ENCODE measurements around the gene ATP1B2. TPM values are rescaled to one million over a fixed set of nuclear protein-coding genes. Genes with fewer than 3 reads are reported as not detected.

Gene ATP1B2
- total RNA-seq, 1 experiment from 2014 or later: 29.1 TPM

DNA sequence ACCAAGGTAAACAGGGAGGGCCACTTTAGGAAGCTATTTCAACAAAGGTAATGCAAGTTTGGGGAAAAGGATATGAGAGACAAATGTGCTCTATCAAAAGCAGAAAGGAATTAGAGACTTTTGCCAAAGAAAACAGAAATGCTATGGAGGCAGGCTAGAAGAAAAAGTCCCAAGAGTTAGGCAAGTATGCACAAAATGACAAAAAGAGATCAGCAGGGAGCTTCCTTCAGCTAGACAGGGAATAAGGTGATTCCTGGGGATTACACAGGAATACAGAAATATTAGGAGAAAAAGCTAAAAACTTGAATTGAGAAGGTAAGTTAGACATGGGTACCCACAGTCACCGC, 38.5 kb upstream of the ATP1B2 start:
- Mint-ChIP-seq H3K4me3 (peak overlapping the region; percentile 83), H3K27ac (no peak overlapping the region; the same call in 1 of the 2 replicates), H3K9me3 (no peaks in the 10 kb centered on the region), H3K36me3 (peaks cover 6% of the 10 kb centered on the region; the same call in 1 of the 2 replicates), H3K27me3 (ENCODE audit: low read depth) (no peaks in the 10 kb centered on the region), H3K4me1 (peaks cover 22% of the 10 kb centered on the region)
- ATAC-seq: no peak
- CTCF ChIA-PET: interaction anchor here (0.6 to 4.2 kb wide), 4 partner anchors 23 to 52 kb away, joined by 3 to 20 read pairs (median 3); partner anchors contain the start of genes ATP1B2 and SOX15
- DNase-seq (ENCODE audit: low spot score): no peak
- TF ChIP-seq RORB (CRISPR knock-in tag; IDR thresholded peaks at IDR 0.05) (no peak), GRHL2 (CRISPR knock-in tag; IDR thresholded peaks at IDR 0.05; ENCODE audit: insufficient replicate concordance, severe bottlenecking) (no peak), ZNF138 (CRISPR knock-in tag; conservative IDR thresholded peaks at IDR 0.05) (no peak)
- TF ChIP-seq, protein P1, sequence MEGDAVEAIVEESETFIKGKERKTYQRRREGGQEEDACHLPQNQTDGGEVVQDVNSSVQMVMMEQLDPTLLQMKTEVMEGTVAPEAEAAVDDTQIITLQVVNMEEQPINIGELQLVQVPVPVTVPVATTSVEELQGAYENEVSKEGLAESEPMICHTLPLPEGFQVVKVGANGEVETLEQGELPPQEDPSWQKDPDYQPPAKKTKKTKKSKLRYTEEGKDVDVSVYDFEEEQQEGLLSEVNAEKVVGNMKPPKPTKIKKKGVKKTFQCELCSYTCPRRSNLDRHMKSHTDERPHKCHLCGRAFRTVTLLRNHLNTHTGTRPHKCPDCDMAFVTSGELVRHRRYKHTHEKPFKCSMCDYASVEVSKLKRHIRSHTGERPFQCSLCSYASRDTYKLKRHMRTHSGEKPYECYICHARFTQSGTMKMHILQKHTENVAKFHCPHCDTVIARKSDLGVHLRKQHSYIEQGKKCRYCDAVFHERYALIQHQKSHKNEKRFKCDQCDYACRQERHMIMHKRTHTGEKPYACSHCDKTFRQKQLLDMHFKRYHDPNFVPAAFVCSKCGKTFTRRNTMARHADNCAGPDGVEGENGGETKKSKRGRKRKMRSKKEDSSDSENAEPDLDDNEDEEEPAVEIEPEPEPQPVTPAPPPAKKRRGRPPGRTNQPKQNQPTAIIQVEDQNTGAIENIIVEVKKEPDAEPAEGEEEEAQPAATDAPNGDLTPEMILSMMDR (IDR thresholded peaks at IDR 0.05): no peak
- TF ChIP-seq, protein P2, sequence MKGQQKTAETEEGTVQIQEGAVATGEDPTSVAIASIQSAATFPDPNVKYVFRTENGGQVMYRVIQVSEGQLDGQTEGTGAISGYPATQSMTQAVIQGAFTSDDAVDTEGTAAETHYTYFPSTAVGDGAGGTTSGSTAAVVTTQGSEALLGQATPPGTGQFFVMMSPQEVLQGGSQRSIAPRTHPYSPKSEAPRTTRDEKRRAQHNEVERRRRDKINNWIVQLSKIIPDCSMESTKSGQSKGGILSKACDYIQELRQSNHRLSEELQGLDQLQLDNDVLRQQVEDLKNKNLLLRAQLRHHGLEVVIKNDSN (CRISPR knock-in tag; IDR thresholded peaks at IDR 0.05): no peak
- POLR2A ChIA-PET: interaction anchor here (0.7 to 1.2 kb wide), 4 partner anchors 48 to 116 kb away, joined by 3 to 9 read pairs (median 6); no protein-coding TSS in a partner anchor

DNA sequence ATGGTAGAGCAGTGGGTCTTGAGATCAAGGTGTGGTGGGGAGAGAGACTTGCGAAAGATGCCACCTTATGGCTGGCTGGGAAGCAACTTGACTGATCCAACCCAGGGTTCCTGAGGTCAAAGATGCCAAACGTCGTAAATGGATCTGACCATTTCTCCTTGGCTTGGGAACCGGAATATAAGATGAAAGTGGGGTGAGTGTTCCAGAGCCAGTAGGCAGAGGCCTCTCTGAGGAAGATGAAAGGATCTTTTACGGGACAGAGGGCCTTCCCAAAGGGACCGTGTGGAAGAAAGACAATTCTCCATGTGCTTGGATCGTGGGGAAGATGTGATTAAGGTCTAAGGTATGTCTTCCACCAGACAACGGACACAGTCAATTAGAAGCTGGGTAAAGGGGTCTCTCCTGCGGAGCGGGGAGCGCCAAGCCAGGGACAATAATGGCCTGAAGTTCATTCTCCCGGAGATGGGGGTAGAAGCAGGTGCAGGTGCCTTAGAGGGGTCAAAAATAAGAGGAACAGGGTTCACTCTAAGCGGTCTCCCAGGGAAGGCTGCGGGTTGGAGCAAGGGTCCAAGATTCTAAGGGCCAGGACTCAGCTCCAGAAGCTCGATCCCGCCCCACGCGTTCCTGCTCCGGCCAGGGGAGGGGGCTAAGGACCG, 36.8 kb upstream of the ATP1B2 start:
- Mint-ChIP-seq H3K9me3 (no peaks in the 10 kb centered on the region), H3K27ac (peak overlapping the region; percentile 87), H3K36me3 (peaks cover 6% of the 10 kb centered on the region; the same call in 1 of the 2 replicates), H3K27me3 (ENCODE audit: low read depth) (no peaks in the 10 kb centered on the region), H3K4me3 (peak overlapping the region; percentile 83), H3K4me1 (peaks cover 22% of the 10 kb centered on the region)
- ChIA-PET POLR2A (interaction anchor here (0.8 to 2.8 kb wide), 5 partner anchors 14 to 73 kb away, joined by 3 to 31 read pairs (median 4); partner anchors contain the start of genes ATP1B2, MPDU1, SAT2 and TP53), CTCF (interaction anchor here (0.7 to 3.5 kb wide), 18 partner anchors 14 to 376 kb away, joined by 3 to 47 read pairs (median 8); partner anchors contain the start of genes ATP1B2, DNAH2, MPDU1 and SAT2)
- TF ChIP-seq, protein P3, sequence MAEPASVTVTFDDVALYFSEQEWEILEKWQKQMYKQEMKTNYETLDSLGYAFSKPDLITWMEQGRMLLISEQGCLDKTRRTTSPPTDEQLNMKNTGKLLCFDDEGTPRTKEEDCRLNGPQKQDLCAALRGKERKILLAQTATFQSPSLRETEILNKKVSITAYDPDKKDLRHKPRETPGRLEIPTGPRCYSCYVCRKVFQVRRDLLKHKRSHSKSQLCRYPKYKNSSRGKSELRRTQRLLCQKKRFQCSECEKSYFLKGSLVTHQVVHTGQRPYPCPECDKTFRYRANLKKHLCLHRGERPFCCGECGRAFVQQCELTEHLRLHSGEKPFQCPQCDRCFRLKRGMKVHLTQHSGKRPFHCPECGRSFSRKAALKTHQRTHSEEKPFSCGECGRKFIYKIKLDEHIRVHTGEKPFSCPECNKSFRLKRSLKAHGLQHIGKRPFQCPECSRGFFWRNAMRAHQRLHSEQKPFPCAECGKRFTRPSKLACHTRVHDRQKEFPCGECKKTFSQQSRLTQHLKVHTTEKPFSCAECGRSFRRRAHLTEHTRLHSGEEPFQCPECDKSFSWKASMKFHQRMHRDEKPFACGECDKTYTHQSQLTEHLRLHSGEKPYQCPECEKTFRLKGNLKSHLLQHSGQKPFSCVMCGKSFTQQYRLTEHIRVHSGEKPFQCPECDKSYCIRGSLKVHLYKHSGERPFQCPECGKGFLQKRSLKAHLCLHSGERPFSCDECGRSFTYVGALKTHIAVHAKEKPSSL (CRISPR knock-in tag; conservative IDR thresholded peaks at IDR 0.05): no peak
- TF ChIP-seq JUN (CRISPR knock-in tag; IDR thresholded peaks at IDR 0.05) (no peak), SMAD4 (CRISPR knock-in tag; IDR thresholded peaks at IDR 0.05) (no peak), ZNF219 (CRISPR knock-in tag; IDR thresholded peaks at IDR 0.05; ENCODE audit: borderline replicate concordance) (no peak), SP1 (CRISPR knock-in tag; conservative IDR thresholded peaks at IDR 0.05) (no peak), ATF1 (CRISPR knock-in tag; IDR thresholded peaks at IDR 0.05) (no peak)
- TF ChIP-seq, protein P4, sequence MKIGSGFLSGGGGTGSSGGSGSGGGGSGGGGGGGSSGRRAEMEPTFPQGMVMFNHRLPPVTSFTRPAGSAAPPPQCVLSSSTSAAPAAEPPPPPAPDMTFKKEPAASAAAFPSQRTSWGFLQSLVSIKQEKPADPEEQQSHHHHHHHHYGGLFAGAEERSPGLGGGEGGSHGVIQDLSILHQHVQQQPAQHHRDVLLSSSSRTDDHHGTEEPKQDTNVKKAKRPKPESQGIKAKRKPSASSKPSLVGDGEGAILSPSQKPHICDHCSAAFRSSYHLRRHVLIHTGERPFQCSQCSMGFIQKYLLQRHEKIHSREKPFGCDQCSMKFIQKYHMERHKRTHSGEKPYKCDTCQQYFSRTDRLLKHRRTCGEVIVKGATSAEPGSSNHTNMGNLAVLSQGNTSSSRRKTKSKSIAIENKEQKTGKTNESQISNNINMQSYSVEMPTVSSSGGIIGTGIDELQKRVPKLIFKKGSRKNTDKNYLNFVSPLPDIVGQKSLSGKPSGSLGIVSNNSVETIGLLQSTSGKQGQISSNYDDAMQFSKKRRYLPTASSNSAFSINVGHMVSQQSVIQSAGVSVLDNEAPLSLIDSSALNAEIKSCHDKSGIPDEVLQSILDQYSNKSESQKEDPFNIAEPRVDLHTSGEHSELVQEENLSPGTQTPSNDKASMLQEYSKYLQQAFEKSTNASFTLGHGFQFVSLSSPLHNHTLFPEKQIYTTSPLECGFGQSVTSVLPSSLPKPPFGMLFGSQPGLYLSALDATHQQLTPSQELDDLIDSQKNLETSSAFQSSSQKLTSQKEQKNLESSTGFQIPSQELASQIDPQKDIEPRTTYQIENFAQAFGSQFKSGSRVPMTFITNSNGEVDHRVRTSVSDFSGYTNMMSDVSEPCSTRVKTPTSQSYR (CRISPR knock-in tag; IDR thresholded peaks at IDR 0.05): no peak
- TF ChIP-seq, protein P5, sequence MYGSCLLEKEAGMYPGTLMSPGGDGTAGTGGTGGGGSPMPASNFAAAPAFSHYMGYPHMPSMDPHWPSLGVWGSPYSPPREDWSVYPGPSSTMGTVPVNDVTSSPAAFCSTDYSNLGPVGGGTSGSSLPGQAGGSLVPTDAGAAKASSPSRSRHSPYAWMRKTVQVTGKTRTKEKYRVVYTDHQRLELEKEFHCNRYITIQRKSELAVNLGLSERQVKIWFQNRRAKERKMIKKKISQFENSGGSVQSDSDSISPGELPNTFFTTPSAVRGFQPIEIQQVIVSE (CRISPR knock-in tag; IDR thresholded peaks at IDR 0.05; ENCODE audit: borderline replicate concordance): no peak
- no peak for ATAC-seq
- no peak for DNase-seq (ENCODE audit: low spot score)

All from WTC11 (cell line).